MM.1S (cell line): ENCODE measurements around the gene ZNF10.

Experiments
- DNase-seq: peaks from one replicate; pipeline ENCODE4 v3.0.0-alpha.2; 2015
- H2AFZ ChIP-seq: fragments of 300-600 bp; sonication (generic); 2 replicates; pipeline ENCODE4 v1.6.0; 2016; ENCODE audit warnings: antibody characterized with exemption, low read length
- H3F3A ChIP-seq: fragments of 300-600 bp; sonication (generic); 2 replicates; pipeline ENCODE4 v1.6.1; 2016; ENCODE audit warnings: mild to moderate bottlenecking, antibody characterized with exemption, low read length, moderate library complexity, mixed read lengths; ENCODE audit not compliant: insufficient read depth
- H3K27ac ChIP-seq: fragments of 300-600 bp; sonication (generic); 2 replicates; pipeline ENCODE4 v1.5.1; 2016; ENCODE audit warnings: mild to moderate bottlenecking, low read length
- H3K27me3 ChIP-seq: fragments of 300-600 bp; sonication (generic); replicated peaks from 2 replicates; pipeline ENCODE4 v1.6.0; 2016; ENCODE audit warnings: low read length; ENCODE audit not compliant: insufficient read depth
- H3K36me3 ChIP-seq: fragments of 300-600 bp; sonication (generic); replicated peaks from 2 replicates; pipeline ENCODE4 v1.6.1; 2016; ENCODE audit warnings: mild to moderate bottlenecking, low read length, mixed read lengths; ENCODE audit not compliant: insufficient read depth
- H3K4me1 ChIP-seq: fragments of 300-600 bp; sonication (generic); 2 replicates; pipeline ENCODE4 v1.6.1; 2016; ENCODE audit warnings: low read length, mixed read lengths
- H3K4me2 ChIP-seq: fragments of 300-600 bp; sonication (generic); 2 replicates; pipeline ENCODE4 v1.6.0; 2016; ENCODE audit warnings: low read depth, low read length
- H3K4me3 ChIP-seq: fragments of 300-600 bp; sonication (generic); 2 replicates; pipeline ENCODE4 v1.5.1; 2016; ENCODE audit warnings: low read length, mixed read lengths
- H3K79me2 ChIP-seq: fragments of 300-600 bp; sonication (generic); 2 replicates; pipeline ENCODE4 v1.6.1; 2016; ENCODE audit warnings: mixed run types, low read length, mixed read lengths
- H3K9ac ChIP-seq: fragments of 300-600 bp; sonication (generic); 2 replicates; pipeline ENCODE4 v1.6.1; 2016; ENCODE audit warnings: low read length, mixed read lengths
- H3K9me2 ChIP-seq: fragments of 300-600 bp; sonication (generic); replicated peaks from 2 replicates; pipeline ENCODE4 v1.6.1; 2016; ENCODE audit warnings: mild to moderate bottlenecking, low read length, mixed read lengths; ENCODE audit not compliant: insufficient read depth
- H3K9me3 ChIP-seq: fragments of 300-600 bp; sonication (generic); replicated peaks from 2 replicates; pipeline ENCODE4 v1.6.1; 2016; ENCODE audit warnings: mild to moderate bottlenecking, low read length, mixed read lengths; ENCODE audit not compliant: insufficient read depth
- H4K20me1 ChIP-seq: fragments of 300-600 bp; sonication (generic); 2 replicates; pipeline ENCODE4 v1.6.1; 2016; ENCODE audit warnings: mild to moderate bottlenecking, low read length, moderate library complexity, mixed read lengths; ENCODE audit not compliant: insufficient read depth
- EZH2 ChIP-seq: fragments of 300-600 bp; sonication (generic); optimal IDR thresholded peaks from 2 replicates; pipeline ENCODE3; 2017; ENCODE audit warnings: low read depth, mild to moderate bottlenecking, antibody characterized with exemption, low read length, mixed read lengths
- EZH2phosphoT487 ChIP-seq: fragments of 300-600 bp; sonication (generic); IDR thresholded peaks from 2 replicates; pipeline ENCODE4 v1.6.1; 2018; ENCODE audit warnings: antibody characterized with exemption, low read length
- TF ChIP-seq, protein P1 (sequence below): fragments of 300-600 bp; sonication (generic); IDR thresholded peaks from 2 replicates; pipeline ENCODE4 v1.5.1; 2016; ENCODE audit warnings: antibody characterized with exemption, low read length, mixed read lengths

The ZNF10 gene

DNA sequence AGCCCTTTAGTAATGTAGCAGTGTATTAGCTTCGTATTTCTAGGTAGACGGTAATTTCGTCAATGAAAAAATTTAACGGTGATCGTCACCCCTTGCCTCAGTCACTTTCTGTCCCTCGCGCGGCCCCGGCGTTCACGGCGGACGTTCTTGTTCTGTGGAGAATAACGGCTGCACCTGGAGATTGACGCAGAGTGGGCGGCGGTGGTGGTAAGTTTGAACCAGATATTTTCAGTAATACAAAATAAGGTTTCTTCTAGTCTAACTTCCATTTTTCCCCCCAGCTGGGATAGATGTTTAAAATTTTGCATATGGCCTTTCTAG is 341 bp downstream of the ZNF10 start:
- Histone ChIP-seq H2AFZ (peak overlapping the region; percentile 84), H3F3A (0 out of 2 replicates have a peak, but pooled peaks cover 5% of the 10 kb centered on the region), H3K36me3 (no peaks in the 10 kb centered on the region), H3K27me3 (no peaks in the 10 kb centered on the region), H3K79me2 (no peaks in the 10 kb centered on the region), H3K4me2 (peak overlapping the region; percentile 52), H3K27ac (peak overlapping the region; percentile 86; the same call in 1 of the 2 replicates), H3K4me3 (peak overlapping the region; percentile 65), H3K9me2 (no peaks in the 10 kb centered on the region), H4K20me1 (no peaks in the 10 kb centered on the region), H3K9ac (peak overlapping the region; percentile 51; the same call in 1 of the 2 replicates), H3K9me3 (no peaks in the 10 kb centered on the region), H3K4me1 (no peaks in the 10 kb centered on the region)
- TF ChIP-seq EZH2 (no peak), EZH2phosphoT487 (no peak)
- TF ChIP-seq, protein P1, sequence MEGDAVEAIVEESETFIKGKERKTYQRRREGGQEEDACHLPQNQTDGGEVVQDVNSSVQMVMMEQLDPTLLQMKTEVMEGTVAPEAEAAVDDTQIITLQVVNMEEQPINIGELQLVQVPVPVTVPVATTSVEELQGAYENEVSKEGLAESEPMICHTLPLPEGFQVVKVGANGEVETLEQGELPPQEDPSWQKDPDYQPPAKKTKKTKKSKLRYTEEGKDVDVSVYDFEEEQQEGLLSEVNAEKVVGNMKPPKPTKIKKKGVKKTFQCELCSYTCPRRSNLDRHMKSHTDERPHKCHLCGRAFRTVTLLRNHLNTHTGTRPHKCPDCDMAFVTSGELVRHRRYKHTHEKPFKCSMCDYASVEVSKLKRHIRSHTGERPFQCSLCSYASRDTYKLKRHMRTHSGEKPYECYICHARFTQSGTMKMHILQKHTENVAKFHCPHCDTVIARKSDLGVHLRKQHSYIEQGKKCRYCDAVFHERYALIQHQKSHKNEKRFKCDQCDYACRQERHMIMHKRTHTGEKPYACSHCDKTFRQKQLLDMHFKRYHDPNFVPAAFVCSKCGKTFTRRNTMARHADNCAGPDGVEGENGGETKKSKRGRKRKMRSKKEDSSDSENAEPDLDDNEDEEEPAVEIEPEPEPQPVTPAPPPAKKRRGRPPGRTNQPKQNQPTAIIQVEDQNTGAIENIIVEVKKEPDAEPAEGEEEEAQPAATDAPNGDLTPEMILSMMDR = no peak
- DNase-seq = no peak

DNA sequence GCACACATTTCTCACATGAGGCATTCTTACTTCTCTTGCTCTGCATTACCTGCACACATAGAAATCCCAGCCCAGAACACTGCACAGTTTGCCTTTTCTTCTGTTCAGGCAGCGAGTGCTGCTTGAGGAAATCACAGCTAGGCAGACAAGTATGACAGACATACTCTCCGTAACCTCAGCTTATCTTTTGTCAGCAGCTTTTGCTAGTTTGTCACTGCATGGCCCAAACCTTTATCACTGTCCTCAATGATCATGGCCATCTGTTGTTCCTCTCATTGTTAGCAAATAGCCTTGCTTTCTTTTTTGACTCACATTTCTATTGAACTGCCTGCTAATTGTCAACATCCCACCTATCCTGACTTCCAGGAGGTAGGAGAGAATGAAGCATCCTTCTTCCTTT is 5.3 kb downstream of the ZNF10 start:
- H3K9ac ChIP-seq = no peak overlapping the region
- H3K27ac ChIP-seq = no peak overlapping the region
- no peaks in the 10 kb centered on the region for H3K9me3 ChIP-seq
- no peak for DNase-seq
- H3F3A ChIP-seq = 0 out of 2 replicates have a peak, but pooled peaks cover 2% of the 10 kb centered on the region
- TF ChIP-seq, protein P1 = no peak
- TF ChIP-seq EZH2 (no peak), EZH2phosphoT487 (no peak)
- no peaks in the 10 kb centered on the region for H3K9me2 ChIP-seq
- no peaks in the 10 kb centered on the region for H3K36me3 ChIP-seq
- no peaks in the 10 kb centered on the region for H3K79me2 ChIP-seq
- no peaks in the 10 kb centered on the region for H4K20me1 ChIP-seq
- H3K4me1 ChIP-seq = no peaks in the 10 kb centered on the region
- H3K4me3 ChIP-seq = no peak overlapping the region
- H3K4me2 ChIP-seq = no peak overlapping the region
- no peak overlapping the region for H2AFZ ChIP-seq
- H3K27me3 ChIP-seq = no peaks in the 10 kb centered on the region

GRCh38 chr12:133145981-133146380 is 15.6 kb downstream of the ZNF10 start:
- H3K27me3 ChIP-seq = no peaks in the 10 kb centered on the region
- H3K4me2 ChIP-seq = no peak overlapping the region
- H3K9ac ChIP-seq = no peak overlapping the region
- no peaks in the 10 kb centered on the region for H3K36me3 ChIP-seq
- H3K9me2 ChIP-seq = no peaks in the 10 kb centered on the region
- no peak overlapping the region for H3K4me3 ChIP-seq
- H3K79me2 ChIP-seq = no peaks in the 10 kb centered on the region
- no peak overlapping the region for H3K27ac ChIP-seq
- no peaks in the 10 kb centered on the region for H3K9me3 ChIP-seq
- H3F3A ChIP-seq = no peaks in the 10 kb centered on the region
- H4K20me1 ChIP-seq = no peaks in the 10 kb centered on the region
- no peak overlapping the region for H2AFZ ChIP-seq
- DNase-seq = no peak
- TF ChIP-seq EZH2 (no peak), EZH2phosphoT487 (no peak)
- TF ChIP-seq, protein P1 = no peak
- no peaks in the 10 kb centered on the region for H3K4me1 ChIP-seq
